BJ (cell line): ENCODE data around the gene RBMXL3. TPM values are rescaled to one million over a fixed set of nuclear protein-coding genes. Genes with fewer than 3 reads are reported as not detected.
"Not testable (repeated sequence)": the region's sequence is repeated elsewhere in the genome, so short reads cannot be mapped to it uniquely, and the experiment has no call there.

ENCODE experiments used
- CTCF ChIA-PET: fragments of 350-600 bp; formaldehyde crosslinking; extraction: SDS; loops from one replicate; lab custom pipeline; 2021; ENCODE audit warnings: antibody characterized with exemption, inconsistent platforms; lab: Yijun Ruan, JAX
- POLR2A ChIA-PET: fragments of 300-600 bp; sonication (Branson Sonifier 250); formaldehyde crosslinking; extraction: SDS; loops from one replicate; lab custom pipeline; 2021; ENCODE audit warnings: antibody characterized with exemption; lab: Charles Lee
- DNase-seq: peaks from one replicate; pipeline ENCODE4 v3.0.0-alpha.2; 2011; ENCODE audit warnings: low read depth
- H3K27me3 ChIP-seq: 2 replicates; pipeline ENCODE4 v1.6.0; 2011; ENCODE audit warnings: low read length; ENCODE audit not compliant: control insufficient read depth, insufficient read depth
- H3K36me3 ChIP-seq: 2 replicates; pipeline ENCODE4 v1.5.1; 2011; ENCODE audit warnings: low read length; ENCODE audit not compliant: control insufficient read depth, insufficient read depth
- H3K4me3 ChIP-seq: 2 replicates; pipeline ENCODE4 v1.5.1; 2011; ENCODE audit warnings: low read depth, mild to moderate bottlenecking, control low read depth, low read length
- polyA plus RNA-seq: library from polyadenylated mRNA; depleted of rRNA; stranded (reverse); fragments of >200 nt; gene quantifications from 2 replicates; pipeline ENCODE4 v1.2.3, GENCODE V29; 2011
- TF ChIP-seq, protein P1 (sequence below): IDR thresholded peaks from 2 replicates; pipeline ENCODE4 v1.5.1; 2011; ENCODE audit warnings: low read depth, mild to moderate bottlenecking, control low read depth, inconsistent platforms, low read length, moderate library complexity; ENCODE audit not compliant: insufficient read depth

The RBMXL3 gene
- polyA plus RNA-seq, 1 experiment, result not detected

DNA sequence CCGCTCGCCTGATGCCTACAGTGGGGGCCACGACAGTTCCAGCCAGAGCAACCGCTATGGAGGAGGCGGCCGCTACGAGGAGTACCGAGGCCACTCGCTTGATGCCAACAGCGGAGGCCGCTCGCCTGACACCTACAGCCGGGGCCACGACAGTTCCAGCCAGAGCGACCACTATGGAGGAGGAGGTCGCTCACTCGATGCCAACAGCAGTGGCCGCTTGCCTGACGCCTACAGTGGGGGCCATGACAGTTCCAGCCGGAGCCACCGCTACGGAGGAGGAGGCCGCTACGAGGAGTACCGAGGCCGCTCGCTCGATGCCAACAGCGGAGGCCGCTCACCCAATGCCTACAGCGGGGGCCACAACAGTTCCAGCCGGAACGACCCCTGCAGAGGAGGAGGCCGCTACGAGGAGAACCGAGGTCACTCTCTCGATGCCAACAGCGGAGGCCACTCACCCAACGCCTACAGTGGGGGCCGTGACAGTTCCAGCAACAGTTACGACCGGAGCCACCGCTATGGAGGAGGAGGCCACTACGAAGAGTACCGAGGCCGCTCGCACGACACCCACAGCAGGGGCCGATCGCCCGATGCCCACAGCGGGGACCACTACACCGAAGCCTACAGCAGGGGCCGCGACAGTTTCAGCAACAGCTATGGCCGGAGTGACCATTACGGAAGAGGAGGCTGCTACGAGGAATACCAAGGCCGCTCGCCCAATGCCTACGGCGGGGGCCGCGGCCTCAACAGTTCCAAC is 2.5 kb downstream of the RBMXL3 start:
- POLR2A ChIA-PET, result no interaction called here
- no peaks in the 10 kb centered on the region for H3K36me3 ChIP-seq
- TF ChIP-seq, protein P1, sequence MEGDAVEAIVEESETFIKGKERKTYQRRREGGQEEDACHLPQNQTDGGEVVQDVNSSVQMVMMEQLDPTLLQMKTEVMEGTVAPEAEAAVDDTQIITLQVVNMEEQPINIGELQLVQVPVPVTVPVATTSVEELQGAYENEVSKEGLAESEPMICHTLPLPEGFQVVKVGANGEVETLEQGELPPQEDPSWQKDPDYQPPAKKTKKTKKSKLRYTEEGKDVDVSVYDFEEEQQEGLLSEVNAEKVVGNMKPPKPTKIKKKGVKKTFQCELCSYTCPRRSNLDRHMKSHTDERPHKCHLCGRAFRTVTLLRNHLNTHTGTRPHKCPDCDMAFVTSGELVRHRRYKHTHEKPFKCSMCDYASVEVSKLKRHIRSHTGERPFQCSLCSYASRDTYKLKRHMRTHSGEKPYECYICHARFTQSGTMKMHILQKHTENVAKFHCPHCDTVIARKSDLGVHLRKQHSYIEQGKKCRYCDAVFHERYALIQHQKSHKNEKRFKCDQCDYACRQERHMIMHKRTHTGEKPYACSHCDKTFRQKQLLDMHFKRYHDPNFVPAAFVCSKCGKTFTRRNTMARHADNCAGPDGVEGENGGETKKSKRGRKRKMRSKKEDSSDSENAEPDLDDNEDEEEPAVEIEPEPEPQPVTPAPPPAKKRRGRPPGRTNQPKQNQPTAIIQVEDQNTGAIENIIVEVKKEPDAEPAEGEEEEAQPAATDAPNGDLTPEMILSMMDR, result no peak
- CTCF ChIA-PET, result no interaction called here
- H3K27me3 ChIP-seq, result no peaks in the 10 kb centered on the region
- no peak for DNase-seq
- no peak overlapping the region for H3K4me3 ChIP-seq

DNA sequence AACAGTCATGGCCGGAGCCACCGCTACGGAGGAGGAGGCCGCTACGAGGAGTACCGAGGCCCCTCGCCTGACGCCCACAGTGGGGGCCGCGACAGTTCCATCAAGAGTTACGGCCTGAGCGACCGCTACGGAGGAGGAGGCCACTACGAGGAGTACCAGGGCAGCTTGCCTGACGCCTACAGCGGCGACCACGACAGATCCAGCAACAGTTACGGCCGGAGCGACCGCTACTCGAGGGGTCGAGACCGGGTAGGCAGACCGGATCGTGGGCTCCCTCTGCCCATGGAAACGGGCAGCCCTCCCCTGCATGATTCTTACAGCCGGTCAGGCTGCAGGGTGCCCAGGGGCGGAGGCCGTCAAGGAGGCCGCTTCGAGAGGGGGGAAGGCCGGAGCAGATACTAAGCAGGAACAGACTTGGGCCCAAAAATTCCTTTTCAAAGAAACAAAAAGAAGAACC is 3.1 kb downstream of the RBMXL3 start:
- no peaks in the 10 kb centered on the region for H3K27me3 ChIP-seq
- ChIA-PET POLR2A (no interaction called here), CTCF (no interaction called here)
- no peaks in the 10 kb centered on the region for H3K36me3 ChIP-seq
- no peak overlapping the region for H3K4me3 ChIP-seq
- no peak for DNase-seq
- TF ChIP-seq, protein P1, result no peak

DNA sequence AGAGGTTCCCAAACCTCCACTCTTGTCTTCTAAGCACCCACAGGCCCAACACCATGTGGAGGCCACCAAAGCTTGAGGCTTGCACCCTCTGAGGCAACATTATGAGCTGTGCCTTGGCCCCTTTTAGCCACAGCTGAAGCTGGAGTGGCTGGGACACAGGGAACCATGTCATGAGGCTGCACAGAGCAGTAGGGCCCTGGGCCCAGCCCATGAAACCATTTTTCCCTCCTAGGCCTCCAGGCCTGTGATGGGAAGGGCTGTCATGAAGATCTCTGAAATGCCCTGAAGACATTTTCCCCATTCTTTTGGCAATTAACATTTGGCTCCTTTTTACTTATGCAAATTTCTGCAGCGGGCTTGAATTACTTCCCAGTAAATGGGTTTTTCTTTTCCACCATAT is 14.8 kb downstream of the RBMXL3 start:
- ChIA-PET POLR2A (no interaction called here), CTCF (no interaction called here)
- TF ChIP-seq, protein P1, result no peak
- no peak for DNase-seq
- no peaks in the 10 kb centered on the region for H3K27me3 ChIP-seq
- H3K36me3 ChIP-seq, result no peaks in the 10 kb centered on the region
- H3K4me3 ChIP-seq, result no peak overlapping the region

DNA sequence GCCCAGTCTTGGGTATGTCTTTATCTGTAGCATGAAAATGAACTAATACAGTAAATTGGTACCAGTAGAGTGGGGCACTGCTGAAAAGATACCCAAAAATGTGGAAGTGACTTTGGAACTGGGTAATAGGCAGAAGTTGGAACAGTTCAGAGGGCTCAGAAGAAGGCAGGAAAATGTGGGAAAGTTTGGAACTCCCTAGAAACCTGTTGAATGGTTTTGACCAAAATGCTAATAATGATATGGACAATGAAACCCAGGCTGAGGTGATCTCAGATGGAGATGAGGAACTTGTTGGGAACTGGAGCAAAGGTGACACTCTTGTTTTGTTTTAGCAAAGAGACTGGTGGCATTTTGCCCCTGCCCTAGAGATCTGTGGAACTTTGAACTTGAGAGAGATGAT is 20.3 kb downstream of the RBMXL3 start:
- POLR2A ChIA-PET, CTCF ChIA-PET, DNase-seq, H3K27me3 ChIP-seq, H3K4me3 ChIP-seq, H3K36me3 ChIP-seq: not testable (repeated sequence)

DNA sequence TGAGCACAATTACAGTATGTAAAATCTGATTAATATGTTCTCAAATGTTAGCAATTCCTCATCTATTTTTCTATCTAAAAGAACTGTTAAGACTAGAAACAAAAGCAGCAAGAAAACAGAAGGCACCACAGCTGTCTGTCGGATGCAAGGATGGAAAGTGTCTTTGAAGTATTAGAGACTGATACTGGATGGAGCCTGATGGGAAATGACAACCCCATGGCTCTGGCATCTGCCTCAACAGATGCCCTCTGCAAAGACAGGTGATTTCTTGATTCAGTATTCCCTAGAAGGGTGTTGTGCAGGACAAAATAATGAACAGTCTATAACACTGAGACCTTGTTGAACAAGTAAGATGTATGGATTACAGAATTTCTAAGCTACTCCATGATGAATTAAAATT is 24.9 kb downstream of the RBMXL3 start:
- Histone ChIP-seq H3K27me3 (no peaks in the 10 kb centered on the region), H3K36me3 (no peaks in the 10 kb centered on the region), H3K4me3 (no peak overlapping the region)
- TF ChIP-seq, protein P1, result no peak
- ChIA-PET CTCF (no interaction called here), POLR2A (no interaction called here)
- DNase-seq, result no peak

DNA sequence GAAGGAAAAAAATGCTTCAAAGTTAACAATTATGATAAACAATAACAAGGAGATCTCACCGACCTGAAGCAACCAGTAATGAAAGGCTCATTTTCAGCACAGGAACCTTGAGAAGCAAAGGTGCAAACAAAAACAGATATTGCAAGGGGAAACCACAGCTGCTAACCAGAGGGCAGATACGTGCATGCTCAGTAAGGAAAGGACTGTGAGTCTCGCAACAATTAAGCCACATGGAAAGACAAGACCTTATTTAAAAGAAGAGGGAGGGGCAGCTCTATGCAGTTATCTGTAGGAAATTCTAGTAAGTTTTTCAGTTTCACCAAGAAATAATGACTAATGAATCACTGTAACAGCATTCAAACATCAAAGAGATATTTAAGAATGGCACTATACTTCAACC is 25.4 kb downstream of the RBMXL3 start:
- H3K36me3 ChIP-seq, result no peaks in the 10 kb centered on the region
- POLR2A ChIA-PET, result no interaction called here
- TF ChIP-seq, protein P1, result no peak
- H3K4me3 ChIP-seq, result no peak overlapping the region
- CTCF ChIA-PET, result no interaction called here
- no peaks in the 10 kb centered on the region for H3K27me3 ChIP-seq
- DNase-seq, result no peak

DNA sequence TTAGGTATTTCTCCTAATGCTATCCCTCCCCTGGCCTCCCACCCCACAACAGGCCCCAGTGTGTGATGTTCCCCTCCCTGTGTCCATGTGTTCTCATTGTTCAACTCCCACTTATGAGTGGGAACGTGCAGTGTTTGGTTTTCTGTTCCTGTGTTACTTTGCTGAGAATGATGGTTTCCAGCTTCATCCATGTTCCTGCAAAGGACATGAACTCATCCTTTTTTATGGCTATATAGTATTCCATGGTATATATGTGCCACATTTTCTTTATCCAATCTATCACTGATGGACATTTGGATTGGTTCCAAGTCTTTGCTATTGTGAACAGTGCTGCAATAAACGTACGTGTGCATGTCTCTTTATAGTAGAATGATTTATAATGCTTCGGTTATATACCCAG is 28.1 kb downstream of the RBMXL3 start:
- H3K27me3 ChIP-seq, POLR2A ChIA-PET, CTCF ChIA-PET, H3K4me3 ChIP-seq, DNase-seq, H3K36me3 ChIP-seq: not testable (repeated sequence)
